Stimulated activated CD4-positive, alpha-beta T cell treated with anti-CD3 and anti-CD28 coated beads, Interleukin-12 subunit alpha, Interleukin-12 subunit beta, amount 100 ng/mL, for 48 hours (primary cell): ENCODE measurements around the gene VIM.

Source experiments
- DNase-seq, 3 donors: peaks; one replicate each; pipeline ENCODE4 v3.0.0-alpha.2; 2020; ENCODE audit warnings: low read depth in 2 of 3, low spot score in 1 of 3

Gene VIM

DNA sequence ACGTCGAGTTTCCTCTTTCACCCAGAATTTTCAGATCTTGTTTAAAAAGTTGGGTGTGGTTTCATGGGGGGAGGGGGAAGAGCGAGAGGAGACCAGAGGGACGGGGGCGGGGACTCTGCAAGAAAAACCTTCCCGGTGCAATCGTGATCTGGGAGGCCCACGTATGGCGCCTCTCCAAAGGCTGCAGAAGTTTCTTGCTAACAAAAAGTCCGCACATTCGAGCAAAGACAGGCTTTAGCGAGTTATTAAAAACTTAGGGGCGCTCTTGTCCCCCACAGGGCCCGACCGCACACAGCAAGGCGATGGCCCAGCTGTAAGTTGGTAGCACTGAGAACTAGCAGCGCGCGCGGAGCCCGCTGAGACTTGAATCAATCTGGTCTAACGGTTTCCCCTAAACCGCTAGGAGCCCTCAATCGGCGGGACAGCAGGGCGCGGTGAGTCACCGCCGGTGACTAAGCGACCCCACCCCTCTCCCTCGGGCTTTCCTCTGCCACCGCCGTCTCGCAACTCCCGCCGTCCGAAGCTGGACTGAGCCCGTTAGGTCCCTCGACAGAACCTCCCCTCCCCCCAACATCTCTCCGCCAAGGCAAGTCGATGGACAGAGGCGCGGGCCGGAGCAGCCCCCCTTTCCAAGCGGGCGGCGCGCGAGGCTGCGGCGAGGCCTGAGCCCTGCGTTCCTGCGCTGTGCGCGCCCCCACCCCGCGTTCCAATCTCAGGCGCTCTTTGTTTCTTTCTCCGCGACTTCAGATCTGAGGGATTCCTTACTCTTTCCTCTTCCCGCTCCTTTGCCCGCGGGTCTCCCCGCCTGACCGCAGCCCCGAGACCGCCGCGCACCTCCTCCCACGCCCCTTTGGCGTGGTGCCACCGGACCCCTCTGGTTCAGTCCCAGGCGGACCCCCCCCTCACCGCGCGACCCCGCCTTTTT, at the start of gene VIM:
VIM (plus strand) TSS at position 151 of the 925 bp plus-strand sequence. CDS start 1,182 bp downstream, outside the sequence.
- DNase-seq: peak; percentile 72 to 80 (median 73)

DNA sequence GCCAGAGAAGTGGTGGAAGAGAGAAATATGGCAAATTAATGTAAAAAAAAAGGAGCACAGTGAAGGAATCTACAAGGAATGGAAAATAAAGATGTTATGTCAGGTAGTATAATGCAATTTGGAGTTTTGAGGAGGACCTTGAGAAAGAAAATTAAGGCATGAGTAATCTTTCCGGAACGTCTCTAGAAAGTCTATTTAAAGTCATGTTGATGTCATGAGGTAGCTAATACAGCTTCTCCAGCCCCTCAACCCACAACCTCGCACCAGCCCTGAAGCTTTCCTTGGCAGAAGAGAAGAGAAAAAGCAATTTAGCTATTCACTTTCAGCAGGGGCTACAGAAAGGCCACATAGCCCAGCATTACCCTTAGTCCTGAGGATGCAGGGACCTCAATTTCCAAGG, 49.0 kb upstream of the VIM start:
- DNase-seq: no peak

DNA sequence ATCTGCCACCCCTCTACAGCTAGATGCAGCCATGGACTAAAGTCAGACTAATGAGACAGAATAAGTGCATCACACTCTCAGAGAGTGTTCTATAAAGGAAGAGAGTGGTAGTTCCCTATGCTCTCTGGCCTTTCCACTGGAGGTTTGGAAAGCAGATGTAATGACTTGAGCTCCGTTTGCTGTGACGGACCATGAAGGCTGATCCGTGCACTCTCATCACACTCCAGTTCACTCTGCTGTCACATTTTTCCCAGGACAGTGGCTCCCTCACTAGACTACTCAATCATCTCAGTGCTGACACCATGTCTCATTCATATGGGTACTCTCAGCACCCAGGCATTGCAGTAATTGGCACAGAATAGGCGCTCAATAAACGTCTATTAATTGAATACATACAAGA, 46.9 kb upstream of the VIM start:
- no peak for DNase-seq

DNA sequence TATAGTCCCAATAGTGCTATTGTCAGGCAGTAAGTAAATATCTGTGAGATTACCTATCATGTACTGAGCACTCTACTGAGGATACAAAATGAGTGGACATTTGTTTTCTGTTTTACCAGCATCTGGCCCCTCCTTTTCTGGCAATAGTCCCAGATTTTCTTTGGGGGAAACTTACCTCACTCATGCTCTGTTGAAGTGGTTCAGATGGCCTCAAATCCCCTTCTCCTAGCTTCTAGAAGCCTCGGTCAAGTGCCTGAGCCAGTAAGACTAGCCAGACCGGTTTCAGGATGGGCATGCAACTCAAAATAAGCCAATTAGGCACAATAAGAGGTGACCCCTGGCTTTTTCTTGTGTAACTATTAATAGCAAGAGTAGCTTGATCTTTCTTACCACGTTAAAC, 46.3 kb upstream of the VIM start:
- no peak for DNase-seq

DNA sequence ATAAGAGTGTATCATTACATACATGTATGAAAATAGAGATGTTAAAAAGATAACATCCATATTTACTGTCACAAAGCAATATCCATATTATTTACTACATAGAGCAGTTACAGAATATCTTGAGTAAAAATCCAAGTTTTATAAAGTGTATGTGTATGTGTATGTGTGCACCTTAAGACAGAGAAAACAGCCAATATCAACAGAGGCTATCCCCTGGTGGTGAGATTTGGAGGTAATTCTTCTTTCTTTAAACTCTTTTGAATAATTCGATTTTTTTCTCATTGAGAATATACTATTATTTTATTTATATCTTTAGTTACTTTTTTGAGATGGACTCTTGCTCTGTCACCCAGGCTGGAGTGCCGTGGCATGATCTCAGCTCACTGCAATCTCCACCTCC, 44.9 kb upstream of the VIM start:
- no peak for DNase-seq

DNA sequence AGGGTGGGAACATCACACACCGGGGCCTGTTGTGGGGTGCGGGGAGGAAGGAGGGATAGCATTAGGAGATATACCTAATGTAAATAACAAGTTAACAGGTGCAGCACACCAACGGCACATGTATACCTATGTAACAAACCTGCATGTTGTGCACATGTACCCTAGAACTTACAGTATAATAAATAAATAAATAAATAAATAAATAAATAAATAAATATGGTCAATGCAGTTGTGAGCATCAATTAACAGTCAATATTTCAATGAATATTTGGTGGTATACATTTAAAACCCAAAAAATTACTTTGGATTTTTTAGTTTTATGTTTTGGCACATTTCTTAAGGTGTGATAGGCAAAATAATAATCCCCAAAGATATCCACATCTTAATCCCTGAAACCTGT, 42.2 kb upstream of the VIM start:
- no peak for DNase-seq

DNA sequence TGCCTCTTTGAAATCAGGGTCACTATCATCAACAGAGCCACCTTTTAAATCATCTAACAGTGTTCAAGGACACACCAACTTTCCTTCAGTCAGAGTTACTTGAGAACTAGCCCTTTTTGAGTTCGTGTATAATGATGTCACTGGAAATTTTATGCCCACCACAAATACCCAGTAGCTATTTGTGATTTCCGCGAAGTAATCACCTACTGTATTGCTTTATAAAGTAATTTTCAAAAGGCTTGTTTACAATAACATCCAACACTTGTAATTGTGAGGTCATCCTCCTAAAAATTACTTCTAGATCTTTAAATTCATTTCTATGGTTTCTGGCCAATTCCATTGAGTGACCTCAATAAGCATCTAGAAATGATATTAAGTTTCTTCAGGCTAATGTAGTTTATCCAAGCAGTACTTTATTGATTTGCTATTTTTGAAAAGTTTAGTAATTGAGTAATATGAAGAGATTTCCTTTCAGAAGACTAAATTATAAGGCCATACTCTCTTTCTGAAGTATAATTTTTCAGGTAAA, 39.3 kb upstream of the VIM start:
- DNase-seq: no peak

DNA sequence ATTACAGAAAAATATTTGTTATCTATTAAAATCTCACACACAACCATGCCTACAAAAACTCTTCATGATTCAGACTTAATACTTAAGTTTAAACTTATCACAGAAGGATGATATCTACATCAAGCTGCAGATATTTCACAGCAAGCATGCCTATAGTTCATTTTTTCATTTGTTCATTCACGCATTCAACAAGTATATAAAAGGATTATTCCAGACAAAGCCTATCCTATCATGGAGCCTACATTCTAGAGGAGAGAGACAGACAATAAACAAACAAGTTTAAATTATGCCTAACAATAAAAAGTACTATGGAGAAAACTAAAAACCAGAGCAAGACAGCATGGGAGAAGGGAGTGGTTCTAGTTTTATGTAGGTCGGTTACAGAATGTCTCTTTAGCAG, 37.4 kb upstream of the VIM start:
- no peak for DNase-seq

DNA sequence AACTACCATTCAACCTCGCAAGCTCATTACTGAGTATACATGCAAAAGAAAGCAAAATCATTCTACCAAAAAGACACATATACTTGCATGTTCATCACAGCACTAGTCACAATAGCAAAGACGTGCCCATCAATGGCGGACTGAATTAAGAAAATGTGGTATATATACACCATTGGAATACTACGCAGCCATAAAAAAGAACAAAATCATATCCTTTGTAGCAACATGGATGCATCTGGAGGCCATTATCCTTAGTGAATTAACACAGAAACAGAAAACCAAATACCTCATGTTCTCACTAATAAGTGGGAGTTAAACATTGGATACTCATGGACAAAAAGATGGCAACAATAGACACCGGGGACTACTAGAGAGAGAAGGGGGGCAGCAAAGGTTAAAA, 33.0 kb upstream of the VIM start:
- DNase-seq: no peak

DNA sequence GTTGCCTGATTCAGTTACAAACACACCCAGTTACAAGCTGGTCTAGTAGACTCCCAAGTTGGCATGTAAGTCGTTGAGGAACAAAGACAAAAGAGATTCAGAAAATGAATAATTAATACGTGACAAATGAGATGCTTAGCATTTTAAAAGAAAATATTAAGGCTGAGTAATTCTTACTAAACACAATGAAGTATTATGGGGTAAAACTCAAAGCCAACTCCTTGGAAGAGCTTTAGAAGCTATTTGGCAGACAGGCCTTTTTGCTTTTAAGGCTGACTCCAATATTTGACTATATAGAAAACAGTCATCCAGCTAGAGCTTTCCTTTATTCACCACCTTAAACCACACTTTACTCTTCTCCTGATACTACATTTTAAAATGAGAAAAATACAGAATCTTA, 32.0 kb upstream of the VIM start:
- no peak for DNase-seq

DNA sequence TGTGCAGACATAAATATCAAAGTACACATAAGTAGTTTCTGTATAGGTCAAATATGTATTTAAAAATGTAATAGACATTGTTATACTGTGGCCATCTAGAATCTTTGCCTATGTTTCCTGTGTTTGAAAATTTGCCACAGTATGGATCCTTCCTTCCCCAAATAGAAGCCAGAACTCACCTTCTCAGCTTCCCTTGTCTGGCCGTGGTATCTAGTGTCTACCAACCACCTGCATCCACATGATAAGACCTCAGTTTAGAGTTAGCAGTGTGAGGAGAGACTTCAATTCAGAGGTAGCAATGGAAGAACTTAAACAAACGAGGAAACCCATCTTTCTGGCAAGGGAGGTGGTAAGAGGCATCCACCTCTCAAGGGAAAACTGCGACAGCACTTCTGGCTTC, 31.5 kb upstream of the VIM start:
- DNase-seq: no peak

DNA sequence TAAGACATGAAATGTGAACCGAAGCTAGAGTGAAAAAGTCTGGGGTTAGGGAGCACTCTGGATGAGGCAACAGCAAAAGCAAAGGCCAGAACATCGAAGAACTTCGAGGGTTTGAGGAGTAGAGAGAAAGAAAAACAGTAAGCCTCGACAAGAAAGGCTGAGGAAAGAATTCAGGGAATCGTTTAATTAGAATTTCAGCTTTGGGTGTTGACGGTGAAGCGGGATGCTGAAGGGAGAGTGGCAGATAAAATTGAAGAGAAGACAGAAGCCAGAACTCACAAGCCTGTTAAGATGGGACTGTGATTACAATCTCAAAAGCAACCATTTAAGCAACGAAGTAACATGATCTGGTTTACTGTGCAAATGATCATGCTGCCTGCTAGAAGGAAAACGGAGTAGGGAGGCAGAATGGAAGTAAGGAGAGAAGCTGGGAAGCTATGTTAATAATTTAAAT, 28.7 kb upstream of the VIM start:
- no peak for DNase-seq

DNA sequence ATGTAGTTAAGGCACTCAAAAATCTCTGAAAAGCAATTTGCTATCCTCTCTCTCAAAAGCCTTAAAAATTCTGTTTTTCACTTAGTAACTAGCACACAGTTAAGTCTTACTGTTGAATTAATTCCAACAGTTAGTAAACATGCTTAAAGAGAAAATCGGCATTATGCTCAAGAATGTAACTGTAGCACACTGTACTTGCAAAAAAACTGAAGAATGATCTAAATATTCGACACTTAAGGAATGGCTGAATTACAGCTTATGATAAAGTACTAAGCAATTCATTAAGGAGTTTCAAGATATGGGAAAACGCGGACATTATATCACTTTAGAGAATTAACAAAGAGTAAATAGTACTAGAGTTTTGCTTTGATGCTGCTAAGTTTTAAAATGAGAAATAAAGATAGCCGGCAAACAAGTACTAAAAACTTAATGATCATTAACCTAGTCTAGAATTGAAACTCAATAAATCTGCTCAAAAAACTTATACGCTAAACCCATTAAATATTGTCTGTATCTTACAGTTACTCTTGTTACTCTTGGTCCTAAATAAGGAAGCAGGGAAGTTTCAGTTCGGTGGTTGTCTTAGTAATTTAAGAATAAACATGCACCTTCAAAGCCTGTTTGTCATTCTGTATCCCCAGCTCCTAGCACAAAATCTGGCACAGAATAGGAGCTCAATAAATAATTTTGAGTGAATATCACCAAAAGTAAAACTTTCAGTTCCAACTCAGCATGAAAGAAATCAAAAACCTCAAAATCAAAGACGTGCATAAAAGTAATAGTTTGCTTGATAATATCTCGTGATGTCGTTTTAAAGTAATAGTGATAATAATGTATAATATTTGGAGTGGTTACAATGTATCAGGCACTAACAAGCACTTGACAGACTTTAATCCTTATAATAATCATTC, 27.8 kb upstream of the VIM start:
- no peak for DNase-seq

DNA sequence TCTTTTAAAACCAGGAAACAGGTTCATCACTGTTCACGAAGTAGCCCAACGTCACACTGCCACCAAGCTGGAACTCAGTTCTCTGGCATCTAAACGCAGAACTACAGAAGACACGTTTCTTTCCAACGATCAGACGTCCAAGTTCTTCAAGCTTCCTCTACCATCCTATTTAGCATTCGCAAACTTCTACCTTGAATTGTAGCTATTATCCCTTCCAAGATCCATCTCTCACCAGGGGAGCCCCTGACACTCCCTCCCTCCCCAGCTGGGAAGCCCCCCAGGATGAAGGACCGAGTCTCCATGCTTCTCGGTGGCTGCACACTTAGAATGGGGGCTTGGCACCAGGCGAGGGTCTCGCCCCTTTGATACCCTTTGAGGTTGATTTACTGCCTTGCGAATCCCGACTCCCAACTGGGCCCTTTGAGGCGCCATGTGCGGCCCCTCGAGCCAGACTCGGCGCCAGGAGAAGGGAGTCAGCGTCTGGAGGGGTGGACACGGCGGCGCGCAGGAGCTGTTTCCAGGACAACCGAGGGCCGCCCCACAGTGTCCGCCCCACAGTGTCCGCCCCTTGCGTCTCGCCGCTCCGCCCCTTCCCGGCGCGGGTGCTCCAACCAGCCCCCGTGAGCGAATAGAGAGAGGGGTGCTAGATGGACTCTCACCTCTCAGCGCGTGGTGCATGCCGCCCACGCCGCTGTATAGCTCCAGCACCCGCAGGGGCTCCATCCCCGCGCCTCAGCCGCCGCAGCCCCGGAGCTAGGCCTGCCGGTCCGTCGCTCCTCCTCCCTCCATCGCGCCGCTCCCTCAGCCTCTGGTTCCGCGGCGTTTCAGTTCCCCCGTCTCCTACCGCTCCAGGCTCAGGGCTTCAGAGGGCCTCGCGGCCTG, 26.9 kb upstream of the VIM start, which contains the start of gene TRDMT1:
TRDMT1 (minus strand) TSS at position 761 of the 882 bp plus-strand sequence; CDS start at position 723, 38 bp downstream.
- DNase-seq: peak; percentile 60 to 75 (median 74)

DNA sequence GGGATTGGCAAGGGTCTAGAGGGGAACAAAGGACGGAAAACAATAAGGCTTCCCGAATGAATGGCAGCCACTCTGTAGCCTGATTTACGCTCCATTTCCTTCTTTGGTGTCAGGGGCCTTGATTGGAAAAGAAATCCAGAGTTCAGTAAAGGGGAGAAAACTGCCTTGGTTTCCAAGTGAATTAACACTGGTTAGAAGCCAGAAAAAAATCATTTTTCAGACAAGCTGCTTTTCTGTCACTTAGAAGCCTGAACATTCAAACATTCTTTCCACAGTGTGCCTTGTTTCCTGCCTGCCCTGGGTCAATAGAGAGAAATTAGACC, 26.3 kb upstream of the VIM start:
- no peak for DNase-seq

DNA sequence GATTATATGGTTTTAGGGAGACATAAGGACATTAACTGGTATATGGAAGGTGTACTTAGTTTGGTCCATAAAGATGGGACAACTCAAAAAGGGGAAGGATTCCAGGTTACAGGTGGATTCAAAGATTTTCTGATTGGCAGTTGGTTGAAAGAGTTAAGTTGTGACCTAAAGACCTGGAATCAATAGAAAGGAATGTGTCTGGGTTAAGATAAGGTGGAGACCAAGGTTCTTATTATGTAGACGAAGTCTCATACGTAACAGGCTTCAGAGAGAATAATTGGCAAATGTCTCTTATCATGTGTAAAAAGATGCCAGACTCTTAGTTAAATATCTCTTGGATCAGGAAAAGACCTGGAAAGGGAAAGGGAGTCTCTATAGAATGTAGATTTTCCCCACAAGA, 25.5 kb upstream of the VIM start:
- no peak for DNase-seq

DNA sequence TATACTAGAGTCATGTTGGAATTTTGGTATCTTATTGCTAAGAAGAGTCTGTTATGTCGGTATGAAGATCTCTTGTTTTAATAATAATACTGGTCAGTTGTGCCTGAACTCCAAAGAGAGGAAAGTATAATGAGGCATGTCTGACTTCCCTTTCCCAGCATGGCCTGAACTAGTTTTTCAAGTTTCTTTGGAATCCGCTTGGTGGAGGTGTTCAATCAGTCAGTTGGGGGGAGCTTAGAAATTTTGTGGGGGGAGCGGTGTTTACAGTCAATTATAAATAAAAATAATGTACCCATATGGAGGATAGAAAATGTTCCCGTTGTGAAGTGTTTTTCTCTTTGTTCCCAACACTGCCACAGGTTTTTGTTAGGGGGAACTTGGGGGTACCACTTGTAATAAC, 25.0 kb upstream of the VIM start:
- no peak for DNase-seq

DNA sequence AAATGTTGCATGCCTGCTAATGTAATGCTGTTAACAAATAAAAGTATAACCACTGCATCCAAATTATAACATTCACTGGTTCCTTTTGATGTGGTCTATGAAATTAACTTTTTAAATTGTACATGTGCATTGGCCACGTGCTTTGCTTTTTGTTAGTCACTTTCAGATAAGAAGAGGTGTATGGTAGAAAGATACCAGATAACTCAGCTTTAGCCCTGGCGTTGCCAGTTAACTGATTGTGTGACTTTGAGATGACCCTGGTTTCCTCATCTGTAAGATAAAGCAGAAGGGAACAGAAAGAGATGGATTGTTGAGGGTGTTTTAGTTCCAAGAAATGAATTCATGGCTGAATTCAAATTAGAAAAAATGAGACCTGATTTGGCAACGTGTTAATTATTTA, 24.6 kb upstream of the VIM start:
- DNase-seq: no peak

DNA sequence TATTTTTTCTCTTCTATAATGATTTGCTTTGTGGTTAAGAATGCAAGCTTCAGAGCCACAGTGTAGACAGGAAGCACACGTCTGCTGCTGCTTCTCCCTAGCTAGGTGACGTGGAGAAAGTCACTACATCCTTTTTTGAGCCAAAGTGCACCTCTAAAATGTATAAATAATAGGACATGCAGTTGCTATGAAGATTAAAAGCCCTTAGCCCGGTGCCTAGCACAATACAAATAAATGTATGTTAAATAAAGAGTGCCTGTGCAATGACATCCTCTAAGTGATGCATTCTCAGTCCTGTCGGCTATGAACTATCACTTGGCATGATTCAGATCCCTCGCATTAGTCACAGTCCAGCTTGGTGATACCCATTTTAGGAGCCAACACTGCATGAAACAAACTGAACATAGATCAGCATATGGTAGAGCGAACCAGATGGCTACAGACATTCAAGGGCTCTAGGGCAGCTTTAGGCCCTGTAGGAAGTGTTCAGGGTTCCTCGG, 21.8 kb upstream of the VIM start:
- DNase-seq: peak in 2 of 3 donors; percentile 8 to 55

DNA sequence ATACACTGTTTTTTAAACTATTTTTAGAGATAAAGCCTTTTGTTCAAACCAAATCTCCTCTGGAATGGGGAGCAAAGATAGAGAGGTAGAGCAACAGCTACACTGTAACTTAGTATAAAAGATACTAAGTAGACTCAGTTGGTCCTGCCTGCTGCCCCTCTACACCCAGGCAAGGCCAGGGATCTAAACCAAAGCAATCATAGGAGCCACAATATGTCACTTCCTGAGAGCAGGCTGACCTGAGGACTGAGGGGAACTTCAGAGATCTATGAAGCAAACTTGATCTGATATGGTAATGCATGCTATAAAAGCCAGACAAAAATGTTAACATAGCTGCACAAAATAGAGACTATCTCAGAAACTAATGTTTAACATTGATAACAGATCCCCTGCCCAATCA, 19.6 kb upstream of the VIM start:
- DNase-seq: no peak

DNA sequence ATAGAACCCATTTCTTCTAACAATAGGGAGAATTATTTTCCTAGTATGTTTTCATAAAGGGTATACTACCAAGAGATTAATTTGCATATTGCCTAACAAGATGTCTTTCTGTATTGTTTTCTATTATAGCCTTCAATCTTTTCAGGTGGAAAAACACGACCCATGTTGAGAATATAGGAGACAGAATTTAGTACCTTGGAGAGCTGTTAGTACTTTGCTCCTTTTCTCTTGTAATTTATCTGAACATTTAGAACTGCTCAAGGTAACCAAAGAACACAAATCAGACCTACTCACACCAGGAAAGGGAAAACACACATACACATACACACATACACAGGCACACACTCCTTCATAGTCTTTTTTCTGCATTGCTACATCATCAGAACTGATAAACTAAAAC, 18.7 kb upstream of the VIM start:
- no peak for DNase-seq
